Stimulated activated CD8-positive, alpha-beta memory T cell treated with anti-CD3 and anti-CD28 coated beads, Interleukin-4, amount 100 ng/mL, for 24 hours (primary cell): ENCODE measurements around the gene TRMT61B.

Experiments used
- DNase-seq: peaks from one replicate; pipeline ENCODE4 v3.0.0-alpha.2; 2020; ENCODE audit warnings: low read depth

Gene TRMT61B

DNA sequence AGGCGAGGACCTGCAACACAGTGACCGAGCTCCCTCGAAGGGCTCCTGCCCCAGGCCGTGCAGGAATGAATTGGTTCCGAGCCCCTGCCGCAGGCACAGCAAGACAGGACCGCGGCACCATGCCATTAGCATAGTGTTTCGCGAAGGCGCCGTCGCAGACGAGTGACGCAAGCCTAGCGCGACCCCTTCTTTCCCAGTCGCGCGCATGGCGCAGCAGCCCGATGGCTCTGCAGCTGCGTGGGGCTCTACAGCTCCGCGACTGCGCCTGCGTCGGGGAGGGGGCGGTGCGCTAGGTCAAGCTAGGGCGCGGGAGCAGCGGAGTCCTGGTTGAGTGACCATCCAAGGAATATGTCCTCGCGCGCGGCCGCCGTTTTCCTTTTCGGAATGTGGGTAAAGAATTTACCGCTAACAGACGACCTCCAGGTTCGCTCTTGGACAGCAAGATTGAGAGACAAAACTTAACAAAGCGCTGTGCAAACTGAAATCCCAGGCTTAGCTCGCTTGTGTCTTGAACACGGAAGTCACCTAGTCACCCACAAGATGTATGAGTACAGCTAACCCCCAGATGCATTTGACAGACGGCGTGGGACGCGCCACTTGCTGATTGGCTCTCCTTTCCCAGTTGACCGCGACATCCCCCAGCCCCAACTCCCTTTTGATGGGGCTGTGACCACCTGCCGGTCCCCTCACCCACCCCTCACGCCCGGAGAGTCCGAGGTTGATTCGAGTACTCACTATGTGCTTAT, at the start of gene TRMT61B:
Gene TRMT61B, minus strand, starts transcription at position 164 of the 746 bp plus-strand sequence. Its CDS starts 32 bp downstream, at position 132.
- peak; percentile 98 for DNase-seq

DNA sequence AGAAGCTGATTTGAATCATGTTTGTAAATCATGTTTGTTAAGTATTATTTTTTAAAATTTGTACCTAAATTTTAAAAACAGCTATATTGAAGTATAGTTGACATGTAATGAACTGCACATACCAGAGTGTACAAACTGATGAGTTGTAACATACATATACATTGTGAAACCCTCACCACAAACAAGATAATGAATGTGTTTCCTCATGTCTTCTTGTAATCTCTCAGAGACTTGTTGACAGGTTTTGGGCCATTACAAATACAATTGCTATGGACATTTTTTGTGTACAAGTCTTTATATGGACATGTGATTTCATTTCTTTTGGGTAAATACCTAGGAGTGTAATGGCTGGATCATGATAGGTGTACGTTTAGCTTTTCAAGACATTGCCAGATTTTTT, 45.8 kb upstream of the TRMT61B start:
- DNase-seq, result no peak

DNA sequence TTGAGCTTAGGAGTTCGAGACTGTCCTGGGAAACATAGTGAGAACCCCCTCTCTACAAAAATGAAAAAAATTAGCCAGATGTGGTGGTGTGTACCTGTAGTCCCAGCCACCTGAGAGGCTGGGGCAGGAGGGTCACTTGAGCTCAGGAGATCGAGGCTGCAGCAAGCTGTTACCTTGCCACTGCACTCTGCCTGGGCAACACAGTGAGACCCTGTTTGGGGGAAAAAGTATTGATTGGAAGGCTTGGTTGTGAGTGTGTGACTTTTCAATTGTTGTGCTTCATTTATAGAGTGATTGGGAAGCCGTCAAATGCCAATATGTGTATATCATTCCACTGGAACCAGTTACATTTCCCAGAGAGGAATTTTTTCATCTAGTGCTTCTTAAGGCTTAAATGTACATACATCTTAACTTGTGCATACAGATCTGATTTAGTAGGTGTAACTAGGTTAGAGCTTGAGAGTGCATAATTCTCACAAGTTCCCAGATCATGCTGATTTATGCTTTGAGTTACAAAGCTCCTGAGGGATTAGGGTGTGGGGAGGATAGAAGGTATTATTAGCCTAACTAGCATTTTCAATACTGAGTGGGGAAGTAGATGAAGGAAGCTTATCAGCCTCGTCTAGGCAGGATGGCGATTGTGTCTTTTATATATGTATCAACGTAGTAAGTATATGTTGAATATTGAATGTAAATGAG, 39.7 kb upstream of the TRMT61B start:
- no peak for DNase-seq

DNA sequence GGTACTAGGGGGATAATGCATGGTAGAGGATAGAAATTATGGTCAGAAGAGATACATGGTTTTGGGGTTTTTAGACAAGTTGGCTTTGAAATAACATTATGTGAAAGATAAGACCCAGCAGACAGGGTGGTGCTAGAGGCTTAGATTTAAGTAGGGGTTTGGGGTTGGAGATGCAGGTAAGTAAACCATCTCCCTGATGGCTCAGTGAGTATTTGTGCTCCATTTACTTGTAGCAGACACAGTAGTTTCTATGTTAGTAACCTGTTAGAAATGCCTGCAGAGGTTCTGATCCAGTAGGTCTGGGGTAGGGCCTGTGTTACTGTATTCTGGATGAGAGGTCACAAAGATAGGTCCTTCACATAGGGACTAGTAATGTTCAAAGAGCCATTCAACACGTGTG, 38.1 kb upstream of the TRMT61B start:
- no peak for DNase-seq

DNA sequence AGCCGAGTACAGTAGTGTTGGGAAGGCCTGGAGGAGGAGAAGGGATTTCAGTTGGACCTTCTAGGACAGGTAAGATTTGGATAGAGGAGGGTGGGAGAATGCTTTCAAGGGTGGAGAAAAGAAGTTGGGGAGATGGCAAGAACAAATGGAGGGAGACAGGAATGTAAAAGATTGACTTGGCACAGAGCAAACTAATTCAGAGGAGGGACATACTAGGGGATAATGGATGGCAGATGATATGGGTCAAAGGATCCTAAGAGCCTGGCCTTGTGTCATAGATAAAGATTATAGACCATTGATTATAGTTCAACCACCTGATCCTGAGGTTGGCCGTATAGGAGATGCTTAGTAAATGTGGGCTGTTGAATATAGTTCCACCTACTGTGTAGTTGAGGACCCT, 36.7 kb upstream of the TRMT61B start:
- DNase-seq, result no peak

DNA sequence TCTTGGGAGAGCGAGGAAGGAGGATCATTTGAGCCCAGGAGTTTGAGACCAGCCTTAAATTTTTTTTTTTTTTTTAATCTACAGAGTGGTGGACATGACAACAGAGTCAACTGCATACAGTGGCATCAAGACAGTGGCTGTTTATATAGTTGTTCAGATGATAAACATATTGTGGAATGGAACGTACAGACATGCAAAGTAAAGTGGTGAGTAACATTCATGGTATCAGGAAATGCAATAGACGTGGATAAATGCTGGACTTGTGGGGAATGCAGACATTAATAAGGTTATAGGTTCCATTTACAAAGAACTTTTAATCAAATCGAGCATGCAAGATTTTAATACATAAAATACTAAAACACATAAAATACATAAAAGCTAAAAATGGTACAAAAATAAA, 36.3 kb upstream of the TRMT61B start:
- no peak for DNase-seq

DNA sequence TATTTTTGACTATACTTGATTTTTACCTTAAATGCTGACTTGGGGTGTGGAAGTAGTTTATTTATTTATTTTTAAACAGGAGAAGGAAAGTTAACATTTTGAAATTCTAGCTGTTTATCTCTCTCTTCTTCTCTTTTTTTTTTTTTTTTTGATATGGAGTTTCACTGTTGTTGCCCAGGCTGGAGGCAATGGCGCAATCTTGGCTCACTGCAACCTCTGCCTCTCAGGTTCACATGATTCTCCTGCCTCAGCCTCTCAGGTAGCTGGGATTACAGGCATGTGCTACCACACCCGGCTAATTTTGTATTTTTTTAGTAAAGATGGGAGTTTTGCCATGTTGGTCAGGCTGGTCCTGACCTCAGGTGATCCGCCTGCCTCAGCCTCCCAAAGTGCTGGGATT, 35.4 kb upstream of the TRMT61B start:
- DNase-seq, result no peak

DNA sequence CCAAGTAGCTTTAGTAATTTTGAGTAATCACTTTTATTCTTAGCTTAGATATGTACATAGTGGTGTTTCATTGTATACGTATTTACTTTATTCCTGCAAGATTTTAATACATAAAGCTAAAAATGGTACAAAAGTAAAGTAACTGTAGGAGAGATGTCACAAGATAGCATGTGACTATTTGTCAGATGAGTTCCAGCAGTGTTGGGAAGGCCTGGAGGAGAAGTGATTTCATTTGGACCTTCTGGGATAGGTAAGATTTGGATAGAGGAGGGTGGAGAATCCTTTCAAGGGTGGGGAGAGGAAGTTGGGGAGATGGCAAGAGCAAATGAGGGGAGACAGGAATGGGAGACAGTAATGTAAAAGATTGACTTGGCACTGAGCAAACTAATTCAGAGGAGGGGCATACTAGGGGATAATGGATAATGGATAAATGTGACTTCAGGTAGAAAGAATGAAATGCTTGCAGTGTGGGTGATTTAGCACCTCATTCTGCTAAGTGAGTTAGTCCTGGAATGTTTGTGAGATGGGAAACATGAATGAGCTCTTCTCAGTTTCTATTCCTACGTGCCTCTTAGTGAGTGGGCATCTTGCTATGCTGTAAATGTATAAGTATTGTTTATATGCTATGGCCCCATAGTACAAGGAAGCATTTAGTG, 34.8 kb upstream of the TRMT61B start:
- no peak for DNase-seq

DNA sequence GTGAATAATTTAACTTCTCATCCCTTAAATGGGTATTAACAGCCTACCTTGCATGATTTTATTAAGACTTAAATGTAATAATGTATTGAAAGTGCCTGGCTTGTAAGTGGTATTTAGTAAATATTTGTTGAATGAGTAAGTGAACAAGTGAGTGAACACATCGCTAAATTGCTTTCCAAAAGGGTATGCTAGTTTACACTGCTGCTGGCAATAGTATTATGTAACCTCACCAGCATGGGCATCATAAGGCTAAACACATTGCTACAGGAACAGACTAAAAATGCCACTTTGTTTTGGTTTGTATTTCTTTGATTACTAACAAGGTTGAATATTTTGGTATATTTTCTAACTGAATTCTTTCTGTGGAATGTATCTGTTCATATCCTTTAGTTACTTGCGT, 34.2 kb upstream of the TRMT61B start:
- DNase-seq, result no peak

DNA sequence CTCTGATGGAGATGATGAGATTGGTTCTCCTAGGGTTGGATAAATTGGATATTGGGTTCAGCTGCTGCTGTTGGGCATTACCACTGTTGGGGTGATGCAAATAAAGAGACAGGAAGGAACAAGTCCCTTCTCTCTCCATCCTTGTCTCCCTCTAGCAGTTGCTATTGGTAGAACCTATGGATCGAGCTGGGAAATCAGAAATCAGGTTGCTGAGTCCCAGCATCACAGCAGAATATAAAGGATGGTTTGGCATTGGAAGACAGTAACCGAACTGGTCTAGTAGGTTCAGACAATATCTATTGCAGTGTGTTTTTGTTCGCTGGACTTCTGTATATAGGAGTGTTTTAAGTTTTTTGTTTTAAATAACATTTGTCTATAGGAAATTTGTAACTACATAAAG, 32.5 kb upstream of the TRMT61B start:
- no peak for DNase-seq

DNA sequence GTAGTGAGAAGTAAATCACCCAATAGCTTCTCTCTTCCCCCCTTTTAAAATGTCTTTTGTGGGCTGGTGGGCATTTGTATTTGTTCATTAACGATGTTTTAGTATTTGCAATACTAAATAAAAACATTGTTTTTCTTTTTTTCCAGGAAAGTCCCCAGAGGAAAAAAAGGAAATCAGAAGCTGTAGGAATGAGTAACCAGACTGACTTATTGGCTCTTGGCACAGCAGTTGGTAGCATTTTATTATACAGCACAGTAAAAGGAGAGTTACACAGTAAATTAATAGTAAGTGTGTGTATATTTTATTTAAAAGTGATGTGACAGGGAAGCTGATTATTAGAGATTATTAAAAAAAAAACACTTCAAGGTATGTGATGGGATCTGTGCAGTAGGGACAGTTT, 31.7 kb upstream of the TRMT61B start:
- DNase-seq, result no peak

DNA sequence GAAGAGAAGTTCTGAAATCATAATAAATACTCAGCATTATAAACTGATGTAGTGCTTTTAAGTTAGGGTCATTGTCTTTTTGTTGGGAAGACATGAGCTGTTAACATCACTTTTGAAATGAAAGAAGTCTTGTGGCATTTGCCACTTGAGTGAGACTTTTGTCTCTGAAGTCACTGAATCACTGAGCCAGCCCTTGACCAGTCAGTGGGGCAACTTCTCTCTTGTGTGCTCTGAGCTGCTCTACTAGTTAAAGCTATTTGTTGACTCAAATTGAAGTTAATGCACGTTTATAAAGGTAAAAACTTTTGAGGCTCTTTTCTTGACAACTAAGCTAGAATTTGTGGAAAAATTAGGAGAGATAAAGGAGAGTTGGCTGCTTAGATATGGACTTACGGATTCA, 31.1 kb upstream of the TRMT61B start:
- no peak for DNase-seq

DNA sequence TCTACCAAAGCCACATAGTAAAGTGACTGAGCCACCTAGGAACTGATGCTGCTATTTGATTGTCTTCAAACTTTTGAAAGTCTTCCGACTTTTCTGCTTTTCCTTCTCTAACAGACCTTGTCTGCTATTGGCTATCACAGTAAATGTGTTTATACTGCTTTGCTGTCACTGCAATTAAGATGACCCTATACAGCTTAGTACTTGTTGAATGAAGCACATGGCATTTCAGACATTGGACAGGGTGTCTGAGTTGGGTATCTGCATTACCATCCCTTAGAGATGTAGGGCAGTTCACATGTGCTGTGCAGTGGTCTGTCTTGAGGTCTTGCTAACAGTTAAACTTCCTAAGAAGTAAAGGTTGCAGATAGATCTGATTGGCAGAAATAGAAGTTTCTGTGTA, 27.9 kb upstream of the TRMT61B start:
- no peak for DNase-seq

DNA sequence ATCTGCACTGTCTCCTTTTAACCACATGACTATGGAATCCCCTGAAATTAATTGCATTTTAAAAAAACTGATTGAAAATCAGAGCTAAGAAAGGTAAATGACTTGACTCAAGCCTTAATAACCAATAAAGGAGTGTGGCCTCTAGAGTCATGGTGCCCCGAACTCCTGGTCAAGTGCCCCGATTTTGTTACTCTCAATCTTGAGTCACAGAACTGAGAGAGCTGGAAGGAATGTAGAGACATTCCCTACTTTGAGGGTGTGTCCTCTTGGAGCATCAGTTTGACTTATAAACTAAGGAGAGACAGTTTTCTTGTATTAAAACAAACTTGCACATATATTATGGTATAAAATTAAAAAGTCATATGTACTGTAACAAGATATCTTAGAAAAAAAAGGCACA, 26.8 kb upstream of the TRMT61B start:
- DNase-seq, result no peak

DNA sequence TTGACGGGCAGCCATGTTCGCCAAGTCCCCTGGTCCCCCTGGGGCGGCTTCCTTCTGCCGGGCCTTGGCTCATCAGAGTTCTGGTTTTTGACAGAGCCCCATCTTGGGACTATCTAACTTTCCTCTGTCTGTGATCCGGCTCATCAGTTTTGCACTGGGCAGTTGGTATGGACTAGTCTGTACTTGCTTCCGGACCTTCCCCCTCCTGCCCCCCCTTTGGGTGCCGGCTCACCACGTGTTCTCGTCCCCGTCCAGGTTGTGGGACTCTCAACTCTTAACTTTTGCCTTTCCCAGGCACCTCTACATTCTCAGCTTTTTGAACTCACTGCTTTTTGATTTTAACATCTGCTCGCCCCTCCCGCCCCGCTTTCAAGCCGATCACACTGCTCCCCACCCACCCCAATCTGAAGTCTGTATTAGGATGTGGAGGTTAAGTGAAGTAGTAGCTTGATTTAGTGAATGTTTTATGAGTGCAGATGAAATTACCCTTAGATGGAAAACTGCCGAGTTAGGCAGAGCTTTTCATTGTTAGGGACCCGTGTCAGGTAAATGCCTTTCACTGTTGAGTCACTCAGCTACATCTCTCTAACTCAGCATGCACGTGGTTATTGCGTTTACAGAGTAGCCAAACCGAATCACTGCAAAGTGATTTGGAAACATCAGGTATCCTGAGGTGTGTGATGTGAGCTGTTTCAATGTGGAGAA, 25.2 kb upstream of the TRMT61B start:
- DNase-seq, result peak; percentile 39

DNA sequence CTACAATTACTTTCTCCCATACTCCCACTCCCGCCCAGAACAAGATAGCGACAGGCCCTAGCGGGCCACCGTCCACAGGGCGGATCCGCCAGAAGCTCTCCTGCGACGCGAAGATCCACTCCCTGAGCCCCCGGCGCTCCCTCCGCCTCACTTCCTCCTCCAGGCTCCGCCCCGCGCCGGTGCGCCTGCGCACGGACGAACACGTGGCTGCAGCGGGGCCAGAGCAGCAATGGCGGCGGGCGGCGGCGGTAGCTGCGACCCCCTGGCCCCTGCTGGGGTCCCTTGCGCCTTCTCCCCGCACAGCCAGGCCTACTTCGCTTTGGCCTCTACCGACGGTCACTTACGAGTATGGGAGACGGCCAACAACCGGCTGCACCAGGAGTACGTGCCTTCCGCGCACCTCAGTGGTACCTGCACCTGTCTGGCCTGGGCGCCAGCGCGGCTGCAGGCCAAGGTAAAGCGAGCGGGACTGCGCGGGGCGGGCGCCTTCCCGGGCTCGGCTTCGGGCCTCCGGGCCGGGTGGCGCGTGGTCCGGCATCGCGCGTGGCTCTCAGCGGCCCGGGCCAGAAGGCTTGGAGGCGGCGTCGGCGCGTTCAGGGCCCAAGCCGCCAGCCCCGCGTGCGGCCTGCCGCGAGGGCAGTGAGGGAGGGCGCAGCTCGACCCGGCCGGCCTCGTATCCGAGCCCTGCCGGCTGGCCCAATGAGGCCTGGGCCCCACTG, 24.5 kb upstream of the TRMT61B start, which contains the start of gene WDR43:
Gene WDR43, plus strand, starts transcription at position 198 of the 719 bp plus-strand sequence. Its CDS starts 32 bp downstream, at position 230.
- peak; percentile 97 for DNase-seq

DNA sequence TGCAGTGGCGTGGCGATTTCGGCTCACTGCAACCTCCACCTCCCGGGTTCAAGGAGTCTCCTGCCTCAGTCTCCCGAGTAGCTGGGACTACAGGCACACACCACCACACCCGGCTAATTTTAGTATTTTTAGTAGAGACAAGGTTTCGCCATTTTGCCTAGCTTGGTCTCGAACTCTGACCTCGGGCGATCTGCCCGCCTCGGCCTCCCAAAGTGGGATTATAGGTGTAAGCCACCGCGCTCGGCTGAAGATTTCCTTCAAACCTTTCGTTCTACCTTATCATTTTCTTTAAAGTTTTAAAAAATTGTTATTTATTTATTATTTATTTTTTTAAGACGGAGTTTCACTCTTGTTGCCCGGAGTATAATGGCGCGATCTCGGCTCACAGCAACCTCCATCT, 23.4 kb upstream of the TRMT61B start:
- DNase-seq, result no peak

DNA sequence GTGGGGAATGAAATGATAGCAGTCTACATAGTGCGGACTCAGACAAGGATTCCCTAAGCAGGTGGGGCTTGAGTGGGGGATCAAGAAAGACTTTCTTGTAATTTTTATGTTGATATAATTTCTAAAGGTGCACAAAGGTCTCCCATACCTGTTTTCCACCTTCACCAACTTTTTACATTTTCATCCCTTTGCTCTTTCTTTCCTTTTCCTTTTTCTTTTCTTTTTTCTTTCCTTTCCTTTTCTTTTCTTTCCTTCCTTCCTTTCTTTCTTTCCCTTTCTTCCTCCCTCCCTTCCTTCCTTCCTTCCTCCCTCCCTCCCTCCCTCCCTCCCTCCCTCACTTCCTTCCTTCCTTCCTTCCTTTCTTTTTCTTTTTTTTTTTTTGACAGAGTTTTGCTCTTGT, 10.1 kb upstream of the TRMT61B start:
- DNase-seq, result no peak

DNA sequence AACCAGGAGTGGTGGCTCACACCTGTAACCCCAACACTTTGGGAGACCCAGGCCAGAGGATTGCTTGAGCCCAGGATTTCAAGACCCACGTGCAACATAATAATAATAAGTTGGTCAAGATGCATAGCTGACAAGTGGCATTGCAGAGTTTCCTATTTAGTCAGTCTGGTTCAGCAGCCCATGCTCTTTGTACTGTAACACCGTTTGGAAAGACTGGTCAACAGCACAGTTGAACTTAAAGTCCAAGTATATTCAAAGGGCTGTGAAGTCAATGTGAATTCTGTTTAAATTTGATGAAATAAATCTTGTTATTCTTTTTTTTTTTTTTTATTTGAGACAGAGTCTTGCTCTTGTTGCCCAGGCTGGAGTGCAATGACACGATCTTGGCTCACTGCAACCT, 1.5 kb upstream of the TRMT61B start:
- DNase-seq, result no peak

DNA sequence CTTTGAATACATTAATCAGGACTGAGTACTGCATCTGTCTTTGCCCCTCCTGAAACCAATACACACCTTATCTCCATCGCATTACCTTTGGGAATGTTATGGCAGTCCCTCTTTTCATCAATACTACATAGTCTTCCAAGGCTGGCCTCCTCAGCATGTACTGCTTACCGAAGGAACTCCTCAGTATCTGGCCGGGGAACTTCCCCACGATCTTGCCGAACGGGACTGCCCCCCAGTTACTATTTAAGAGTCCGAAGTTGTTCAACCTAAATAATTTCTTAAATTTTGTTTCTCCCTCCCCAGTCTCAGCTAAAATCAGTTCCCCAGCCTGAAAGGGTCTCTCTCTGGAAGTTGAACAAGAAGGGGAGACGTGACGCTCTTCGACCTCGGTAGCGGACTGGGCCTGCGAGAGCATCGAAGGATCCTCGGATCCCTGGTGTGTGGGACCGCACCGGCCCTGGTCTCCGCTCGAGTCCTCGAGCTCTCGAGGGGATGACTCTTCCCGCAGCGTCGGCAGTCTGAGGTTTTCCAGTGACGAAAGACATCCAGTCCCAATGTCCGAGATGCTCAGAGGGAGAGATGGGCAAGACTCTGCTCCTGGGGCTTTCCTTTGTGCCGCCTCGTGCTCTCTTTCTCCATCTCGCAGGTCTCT, 489 bp downstream of the TRMT61B start:
- no peak for DNase-seq

DNA sequence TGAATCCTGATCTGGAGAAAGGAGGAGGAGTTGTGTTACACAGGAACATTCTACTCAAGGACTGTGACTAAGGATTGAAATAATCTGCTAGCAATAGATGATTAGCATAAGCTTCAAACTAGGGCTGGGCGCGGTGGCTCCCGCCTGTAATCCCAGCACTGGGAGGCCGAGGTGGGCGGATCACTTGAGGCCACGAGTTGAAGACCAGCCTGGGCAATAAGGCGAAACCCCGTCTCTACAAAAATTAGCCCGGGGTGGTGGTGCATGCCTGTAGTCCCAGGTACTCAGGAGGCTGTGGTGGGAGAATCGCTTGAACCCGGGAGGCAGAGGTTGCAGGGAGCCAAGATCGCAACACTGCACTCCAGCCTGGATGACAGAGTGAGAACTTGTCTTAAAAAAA, 1.5 kb downstream of the TRMT61B start:
- DNase-seq, result no peak
